Ascending aorta (tissue), 2 donors: ENCODE measurements around the gene TECR. TPM values are rescaled to one million over a fixed set of nuclear protein-coding genes. Genes with fewer than 3 reads are reported as not detected.
"Not testable (repeated sequence)": the region's sequence is repeated elsewhere in the genome, so short reads cannot be mapped to it uniquely, and the experiment has no call there.

Source experiments
- DNase-seq, 2 donors: peaks; one replicate each; pipeline ENCODE4 v3.0.0-alpha.2; 2019; ENCODE audit warnings: low spot score in 2 of 2
- H3K27ac ChIP-seq, 2 donors: fragments of 200-600 bp; sonication (generic); one replicate each; pipeline ENCODE4 v1.5.1; 2016 to 2017; ENCODE audit warnings: mild to moderate bottlenecking in 1 of 2
- H3K27me3 ChIP-seq: fragments of 200-600 bp; sonication (generic); one replicate; pipeline ENCODE4 v1.5.1; 2017
- H3K36me3 ChIP-seq, 2 donors: fragments of 200-600 bp; sonication (generic); one replicate each; pipeline ENCODE4 v1.5.1; 2016
- H3K4me1 ChIP-seq, 2 donors: fragments of 200-600 bp; sonication (generic); one replicate each; pipeline ENCODE4 v1.5.1; 2016 to 2017; ENCODE audit warnings: mild to moderate bottlenecking in 1 of 2
- H3K4me3 ChIP-seq, 2 donors: fragments of 200-600 bp; sonication (generic); one replicate each; pipeline ENCODE4 v1.5.1; 2016 to 2017; ENCODE audit warnings: mild to moderate bottlenecking in 1 of 2
- H3K9me3 ChIP-seq, 2 donors: fragments of 200-600 bp; sonication (generic); one replicate each; pipeline ENCODE4 v1.5.1; 2016
- intact Hi-C: fragments of 100-400 bp; cut with DNase I; formaldehyde crosslinking; loops from one replicate; pipeline ENCODE4 v1.15.1; 2023
- total RNA-seq: library from RNA; depleted of rRNA; stranded (reverse); fragments of >200 nt; gene quantifications from one replicate; pipeline ENCODE4 v1.1.0, GENCODE V29; 2016
- TF ChIP-seq, protein P1 (sequence below), 3 experiments: fragments of 200-600 bp in 2 of 3; fragments of 450-650 bp in 1 of 3; sonication (generic) in 2 of 3; IDR thresholded peaks; one replicate each; pipeline ENCODE4 v1.5.1; 2016 to 2019; ENCODE audit warnings: antibody characterized with exemption in 3 of 3, mild to moderate bottlenecking in 1 of 3, moderate library complexity in 1 of 3

TECR gene
- total RNA-seq, 1 donor from 2014 or later = 88.7 TPM

GRCh38 chr19:14563590-14563926 lies 34.2 kb downstream of the TECR start:
- H3K4me1 ChIP-seq = peaks cover 9 to 24% of the 10 kb centered on the region in 2 donors
- H3K27me3 ChIP-seq = no peaks in the 10 kb centered on the region
- TF ChIP-seq, protein P1, sequence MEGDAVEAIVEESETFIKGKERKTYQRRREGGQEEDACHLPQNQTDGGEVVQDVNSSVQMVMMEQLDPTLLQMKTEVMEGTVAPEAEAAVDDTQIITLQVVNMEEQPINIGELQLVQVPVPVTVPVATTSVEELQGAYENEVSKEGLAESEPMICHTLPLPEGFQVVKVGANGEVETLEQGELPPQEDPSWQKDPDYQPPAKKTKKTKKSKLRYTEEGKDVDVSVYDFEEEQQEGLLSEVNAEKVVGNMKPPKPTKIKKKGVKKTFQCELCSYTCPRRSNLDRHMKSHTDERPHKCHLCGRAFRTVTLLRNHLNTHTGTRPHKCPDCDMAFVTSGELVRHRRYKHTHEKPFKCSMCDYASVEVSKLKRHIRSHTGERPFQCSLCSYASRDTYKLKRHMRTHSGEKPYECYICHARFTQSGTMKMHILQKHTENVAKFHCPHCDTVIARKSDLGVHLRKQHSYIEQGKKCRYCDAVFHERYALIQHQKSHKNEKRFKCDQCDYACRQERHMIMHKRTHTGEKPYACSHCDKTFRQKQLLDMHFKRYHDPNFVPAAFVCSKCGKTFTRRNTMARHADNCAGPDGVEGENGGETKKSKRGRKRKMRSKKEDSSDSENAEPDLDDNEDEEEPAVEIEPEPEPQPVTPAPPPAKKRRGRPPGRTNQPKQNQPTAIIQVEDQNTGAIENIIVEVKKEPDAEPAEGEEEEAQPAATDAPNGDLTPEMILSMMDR (IDR thresholded peaks at IDR 0.05) = no peak
- intact Hi-C loops = no loop called here
- H3K4me3 ChIP-seq = no peak overlapping the region
- peaks cover 17 to 18% of the 10 kb centered on the region in 2 donors for H3K36me3 ChIP-seq
- no peaks in the 10 kb centered on the region for H3K9me3 ChIP-seq
- DNase-seq = no peak
- H3K27ac ChIP-seq = no peak overlapping the region

DNA sequence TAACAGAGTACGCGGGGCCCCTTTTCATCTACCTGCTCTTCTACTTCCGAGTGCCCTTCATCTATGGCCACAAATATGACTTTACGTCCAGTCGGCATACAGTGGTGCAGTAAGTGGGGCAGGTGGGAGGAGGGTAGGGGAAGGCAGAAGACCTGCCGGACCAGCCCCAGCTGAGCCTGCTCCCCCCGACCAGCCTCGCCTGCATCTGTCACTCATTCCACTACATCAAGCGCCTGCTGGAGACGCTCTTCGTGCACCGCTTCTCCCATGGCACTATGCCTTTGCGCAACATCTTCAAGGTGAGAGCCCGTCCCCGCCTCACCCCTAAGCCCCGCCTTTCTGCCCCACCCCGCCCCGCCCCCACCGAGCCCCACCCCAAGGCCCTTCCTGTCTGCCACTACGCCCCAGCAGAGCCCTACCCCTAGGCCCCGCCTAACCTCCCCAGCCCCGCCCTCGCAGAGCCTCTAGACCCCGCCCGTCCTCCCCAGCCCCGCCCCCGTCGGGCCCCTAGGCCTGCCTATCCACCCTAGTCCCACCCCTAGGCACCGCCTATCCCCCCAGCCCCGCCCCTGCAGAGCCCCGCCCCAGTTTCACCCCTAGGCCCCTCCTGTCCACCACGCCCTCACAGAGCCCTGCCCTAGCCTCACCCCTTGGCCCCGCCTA lies 34.7 kb downstream of the TECR start:
- peaks cover 9 to 24% of the 10 kb centered on the region in 2 donors for H3K4me1 ChIP-seq
- H3K36me3 ChIP-seq = peaks cover 17 to 18% of the 10 kb centered on the region in 2 donors
- no peaks in the 10 kb centered on the region for H3K27me3 ChIP-seq
- intact Hi-C loops = no loop called here
- TF ChIP-seq, protein P1 (IDR thresholded peaks at IDR 0.05) = no peak
- H3K9me3 ChIP-seq = no peaks in the 10 kb centered on the region
- DNase-seq = no peak
- no peak overlapping the region for H3K27ac ChIP-seq
- H3K4me3 ChIP-seq = no peak overlapping the region

DNA sequence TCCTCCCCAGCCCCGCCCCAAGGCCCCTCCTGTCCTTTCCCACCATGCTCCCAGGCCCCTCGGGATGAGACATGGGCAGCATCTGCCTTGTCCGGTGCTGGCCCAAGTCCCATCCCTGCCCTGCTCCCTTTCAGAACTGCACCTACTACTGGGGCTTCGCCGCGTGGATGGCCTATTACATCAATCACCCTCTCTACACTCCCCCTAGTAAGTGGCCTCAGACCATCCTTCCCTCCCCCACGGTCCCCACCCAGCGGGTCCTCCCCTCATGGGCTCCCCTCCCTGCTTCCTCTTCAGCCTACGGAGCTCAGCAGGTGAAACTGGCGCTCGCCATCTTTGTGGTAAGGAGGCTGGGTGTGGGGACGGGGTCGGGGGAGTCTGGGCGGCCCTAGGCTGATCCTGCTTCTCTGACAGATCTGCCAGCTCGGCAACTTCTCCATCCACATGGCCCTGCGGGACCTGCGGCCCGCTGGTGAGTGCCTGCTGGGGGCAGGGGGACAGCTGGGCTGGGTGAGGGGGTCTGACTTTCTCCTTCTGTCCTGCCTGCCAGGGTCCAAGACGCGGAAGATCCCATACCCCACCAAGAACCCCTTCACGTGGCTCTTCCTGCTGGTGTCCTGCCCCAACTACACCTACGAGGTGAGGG lies 35.4 kb downstream of the TECR start:
- H3K27ac ChIP-seq, DNase-seq, intact Hi-C loops, H3K4me3 ChIP-seq, H3K27me3 ChIP-seq, H3K9me3 ChIP-seq: not testable (repeated sequence)
- Histone ChIP-seq H3K4me1 (peaks cover 9 to 24% of the 10 kb centered on the region in 2 donors), H3K36me3 (peaks cover 17 to 18% of the 10 kb centered on the region in 2 donors)

- TF ChIP-seq, protein P1 (IDR thresholded peaks at IDR 0.05) = no peak
- Histone ChIP-seq H3K4me3 (no peak overlapping the region), H3K4me1 (peaks cover 9 to 20% of the 10 kb centered on the region in 2 donors), H3K9me3 (no peaks in the 10 kb centered on the region), H3K27ac (no peak overlapping the region), H3K36me3 (peaks cover 17 to 18% of the 10 kb centered on the region in 2 donors), H3K27me3 (no peaks in the 10 kb centered on the region)
- intact Hi-C loops = no loop called here
- DNase-seq = no peak
Measured at GRCh38 chr19:14565298-14565679, 35.9 kb downstream of the TECR start.

DNA sequence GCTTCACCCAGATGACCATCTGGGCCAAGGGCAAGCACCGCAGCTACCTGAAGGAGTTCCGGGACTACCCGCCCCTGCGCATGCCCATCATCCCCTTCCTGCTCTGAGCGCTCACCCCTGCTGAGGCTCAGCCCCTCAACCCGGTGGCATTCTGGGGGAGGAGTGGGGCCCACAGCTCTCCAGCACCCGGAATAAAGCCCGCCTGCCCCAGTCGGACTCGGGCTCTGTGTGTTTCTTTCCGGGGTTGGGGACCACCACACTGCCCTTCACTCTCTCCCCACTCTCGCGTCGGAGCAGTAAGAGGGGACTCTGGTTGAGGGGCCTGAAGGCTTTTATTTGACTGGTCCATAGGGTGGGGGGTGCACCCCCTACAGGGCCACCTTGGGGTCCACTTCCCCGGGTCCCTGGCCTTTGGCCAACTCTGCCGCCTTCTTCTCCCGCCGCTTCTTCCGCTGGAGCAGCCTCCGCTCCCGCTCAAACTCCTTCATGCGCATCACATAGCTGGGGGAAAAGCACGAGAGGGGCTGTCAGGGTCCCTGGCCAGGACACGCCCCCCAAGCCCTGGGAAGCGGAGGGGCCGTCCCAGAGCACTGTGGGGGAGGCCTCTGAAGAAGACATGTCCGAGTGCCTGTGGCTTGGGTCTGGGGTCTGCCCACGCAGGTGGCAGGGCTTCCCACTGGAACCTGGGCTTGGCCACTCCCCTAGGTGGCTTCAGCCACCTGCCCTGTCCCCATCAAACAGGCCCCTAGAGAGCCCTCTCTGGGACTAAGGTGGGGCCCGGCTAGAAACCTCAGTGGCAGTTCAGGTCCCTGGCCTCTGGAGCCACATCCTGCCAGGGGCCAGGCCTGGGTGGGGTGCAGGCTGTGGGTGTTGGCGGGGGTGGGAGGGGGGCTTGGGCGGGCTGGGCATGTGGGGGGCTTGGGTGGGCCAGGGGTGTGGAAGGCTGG lies 36.6 kb downstream of the TECR start:
- no peak for DNase-seq
- H3K27ac ChIP-seq = no peak overlapping the region
- intact Hi-C loops = no loop called here
- H3K9me3 ChIP-seq = no peaks in the 10 kb centered on the region
- H3K27me3 ChIP-seq = no peaks in the 10 kb centered on the region
- peaks cover 9 to 25% of the 10 kb centered on the region in 2 donors for H3K4me1 ChIP-seq
- no peak overlapping the region for H3K4me3 ChIP-seq
- TF ChIP-seq, protein P1 (IDR thresholded peaks at IDR 0.05) = no peak
- peaks cover 17 to 18% of the 10 kb centered on the region in 2 donors for H3K36me3 ChIP-seq

DNA sequence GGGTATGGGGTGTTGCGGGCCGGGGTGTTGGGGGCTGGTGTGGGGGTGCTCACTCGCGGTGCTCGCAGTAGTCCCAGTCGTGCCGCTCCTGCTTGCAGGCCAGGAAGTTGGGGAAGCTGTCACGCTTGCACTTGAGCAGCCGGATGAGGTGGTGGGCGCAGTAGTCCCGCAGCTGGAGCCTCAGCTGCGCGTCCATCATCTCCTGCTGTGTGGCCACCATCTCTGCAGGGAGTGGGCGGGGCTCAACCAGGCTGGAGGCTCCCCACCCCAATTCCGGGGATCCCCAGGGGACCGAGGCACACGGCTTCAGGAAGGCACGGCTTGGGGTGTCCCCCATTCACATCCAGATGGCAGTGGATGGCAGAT lies 37.3 kb downstream of the TECR start:
- TF ChIP-seq, protein P1 (IDR thresholded peaks at IDR 0.05) = no peak
- Histone ChIP-seq H3K27me3 (no peaks in the 10 kb centered on the region), H3K4me3 (no peak overlapping the region), H3K9me3 (no peaks in the 10 kb centered on the region), H3K4me1 (peaks cover 5 to 22% of the 10 kb centered on the region in 2 donors), H3K36me3 (peaks cover 17 to 18% of the 10 kb centered on the region in 2 donors), H3K27ac (no peak overlapping the region)
- intact Hi-C loops = no loop called here
- no peak for DNase-seq
